A673 (cell line): ENCODE results near the gene CACNA2D2.

ENCODE experiments used
- EZH2 ChIP-seq: fragments of 200-600 bp; sonication (generic); IDR thresholded peaks from 2 replicates; pipeline ENCODE4 v1.6.1; 2017; ENCODE audit warnings: borderline replicate concordance, low read depth, mild to moderate bottlenecking, mixed read lengths, antibody characterized with exemption, low read length; ENCODE audit not compliant: poor library complexity, severe bottlenecking
- TF ChIP-seq, protein P1 (sequence below): fragments of 300-800, 200-600 bp; sonication (generic); conservative IDR thresholded peaks from 2 replicates; pipeline ENCODE4 v1.5.1; 2017; ENCODE audit warnings: low read depth, mild to moderate bottlenecking, antibody characterized with exemption, low read length, moderate library complexity, mixed read lengths

- TF ChIP-seq, protein P1, sequence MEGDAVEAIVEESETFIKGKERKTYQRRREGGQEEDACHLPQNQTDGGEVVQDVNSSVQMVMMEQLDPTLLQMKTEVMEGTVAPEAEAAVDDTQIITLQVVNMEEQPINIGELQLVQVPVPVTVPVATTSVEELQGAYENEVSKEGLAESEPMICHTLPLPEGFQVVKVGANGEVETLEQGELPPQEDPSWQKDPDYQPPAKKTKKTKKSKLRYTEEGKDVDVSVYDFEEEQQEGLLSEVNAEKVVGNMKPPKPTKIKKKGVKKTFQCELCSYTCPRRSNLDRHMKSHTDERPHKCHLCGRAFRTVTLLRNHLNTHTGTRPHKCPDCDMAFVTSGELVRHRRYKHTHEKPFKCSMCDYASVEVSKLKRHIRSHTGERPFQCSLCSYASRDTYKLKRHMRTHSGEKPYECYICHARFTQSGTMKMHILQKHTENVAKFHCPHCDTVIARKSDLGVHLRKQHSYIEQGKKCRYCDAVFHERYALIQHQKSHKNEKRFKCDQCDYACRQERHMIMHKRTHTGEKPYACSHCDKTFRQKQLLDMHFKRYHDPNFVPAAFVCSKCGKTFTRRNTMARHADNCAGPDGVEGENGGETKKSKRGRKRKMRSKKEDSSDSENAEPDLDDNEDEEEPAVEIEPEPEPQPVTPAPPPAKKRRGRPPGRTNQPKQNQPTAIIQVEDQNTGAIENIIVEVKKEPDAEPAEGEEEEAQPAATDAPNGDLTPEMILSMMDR: no peak
- no peak for TF ChIP-seq EZH2
Measured at GRCh38 chr3:50430950-50431435, 72.4 kb downstream of the CACNA2D2 start.
